Stimulated activated memory B cell treated with anti-CD40 and anti-IgM and Interleukin-4, amounts not matched to agents 10 μg/mL and 1 μg/mL and 100 μg/mL, for 72 hours (primary cell): ENCODE data around the gene YBX2.

Experiments
- ATAC-seq: fragments of 150-1000 bp; cut with Tn5 transposase; 2 replicates; pipeline ENCODE4 v1.10.0; 2021
- H3K27ac Mint-ChIP-seq: one replicate; pipeline ENCODE4 v1.8.0; 2022; ENCODE audit warnings: mild to moderate bottlenecking, mixed read lengths
- H3K27me3 Mint-ChIP-seq: one replicate; pipeline ENCODE4 v1.8.0; 2022; ENCODE audit warnings: mixed read lengths
- H3K36me3 Mint-ChIP-seq: one replicate; pipeline ENCODE4 v1.8.0; 2022; ENCODE audit warnings: mixed read lengths
- H3K4me1 Mint-ChIP-seq: one replicate; pipeline ENCODE4 v1.8.0; 2022; ENCODE audit warnings: mixed read lengths
- H3K4me3 Mint-ChIP-seq: one replicate; pipeline ENCODE4 v1.8.0; 2022; ENCODE audit warnings: mild to moderate bottlenecking, moderate library complexity, mixed read lengths
- H3K9me3 Mint-ChIP-seq: one replicate; pipeline ENCODE4 v1.8.0; 2022; ENCODE audit warnings: mixed read lengths

The YBX2 gene

GRCh38 chr17:7280519-7281073, 13.8 kb downstream of the YBX2 start:
- peak overlapping the region; percentile 0 for H3K27ac Mint-ChIP-seq
- peak; percentile 81 for ATAC-seq
- peaks cover 39% of the 10 kb centered on the region for H3K4me1 Mint-ChIP-seq
- peaks cover 35% of the 10 kb centered on the region for H3K27me3 Mint-ChIP-seq
- H3K9me3 Mint-ChIP-seq, result no peaks in the 10 kb centered on the region
- peak overlapping the region; percentile 86 for H3K4me3 Mint-ChIP-seq
- H3K36me3 Mint-ChIP-seq, result no peaks in the 10 kb centered on the region

GRCh38 chr17:7279448-7279847, 15.0 kb downstream of the YBX2 start:
- H3K4me1 Mint-ChIP-seq, result peaks cover 39% of the 10 kb centered on the region
- no peak overlapping the region for H3K27ac Mint-ChIP-seq
- no peak for ATAC-seq
- H3K36me3 Mint-ChIP-seq, result no peaks in the 10 kb centered on the region
- H3K27me3 Mint-ChIP-seq, result peaks cover 25% of the 10 kb centered on the region
- H3K9me3 Mint-ChIP-seq, result no peaks in the 10 kb centered on the region
- H3K4me3 Mint-ChIP-seq, result no peak overlapping the region

GRCh38 chr17:7266784-7267183, 27.7 kb downstream of the YBX2 start:
- H3K27me3 Mint-ChIP-seq, result peaks cover 47% of the 10 kb centered on the region
- no peaks in the 10 kb centered on the region for H3K9me3 Mint-ChIP-seq
- no peak overlapping the region for H3K27ac Mint-ChIP-seq
- no peaks in the 10 kb centered on the region for H3K36me3 Mint-ChIP-seq
- no peak overlapping the region for H3K4me3 Mint-ChIP-seq
- ATAC-seq, result no peak
- H3K4me1 Mint-ChIP-seq, result peaks cover 24% of the 10 kb centered on the region

- no peaks in the 10 kb centered on the region for H3K9me3 Mint-ChIP-seq
- no peak overlapping the region for H3K4me3 Mint-ChIP-seq
- peaks cover 26% of the 10 kb centered on the region for H3K4me1 Mint-ChIP-seq
- H3K27ac Mint-ChIP-seq, result no peak overlapping the region
- no peaks in the 10 kb centered on the region for H3K36me3 Mint-ChIP-seq
- peaks cover 37% of the 10 kb centered on the region for H3K27me3 Mint-ChIP-seq
- ATAC-seq, result no peak
Observed at GRCh38 chr17:7263801-7264078, 30.7 kb downstream of the YBX2 start.

- Mint-ChIP-seq H3K36me3 (no peaks in the 10 kb centered on the region), H3K27ac (peak overlapping the region; percentile 38), H3K4me3 (peak overlapping the region; percentile 55), H3K4me1 (peaks cover 26% of the 10 kb centered on the region), H3K9me3 (no peaks in the 10 kb centered on the region), H3K27me3 (peaks cover 37% of the 10 kb centered on the region)
- ATAC-seq, result no peak
Observed at GRCh38 chr17:7262935-7263800, 31.3 kb downstream of the YBX2 start.

GRCh38 chr17:7262192-7262934, 32.1 kb downstream of the YBX2 start, which contains the start of gene CLDN7:
Gene CLDN7, minus strand, starts transcription at chr17:7262478. Its CDS starts 435 bp downstream, at chr17:7262043.
- Mint-ChIP-seq H3K36me3 (peaks cover under 1% of the 10 kb centered on the region), H3K9me3 (no peaks in the 10 kb centered on the region), H3K4me3 (peak within 1 kb of the TSS; percentile 72), H3K27ac (peak within 1 kb of the TSS; percentile 63), H3K4me1 (peaks cover 26% of the 10 kb centered on the region), H3K27me3 (peaks cover 37% of the 10 kb centered on the region)
- ATAC-seq, result no peak

GRCh38 chr17:7261379-7262191, 32.9 kb downstream of the YBX2 start:
- Mint-ChIP-seq H3K36me3 (peaks cover 9% of the 10 kb centered on the region), H3K4me3 (peak overlapping the region; percentile 72), H3K27me3 (peaks cover 31% of the 10 kb centered on the region), H3K9me3 (no peaks in the 10 kb centered on the region), H3K4me1 (peaks cover 26% of the 10 kb centered on the region), H3K27ac (peak overlapping the region; percentile 63)
- peak; percentile 62 for ATAC-seq

GRCh38 chr17:7260651-7261378, 33.6 kb downstream of the YBX2 start:
- Mint-ChIP-seq H3K9me3 (no peaks in the 10 kb centered on the region), H3K27me3 (peaks cover 24% of the 10 kb centered on the region), H3K4me1 (peaks cover 26% of the 10 kb centered on the region), H3K27ac (peak overlapping the region; percentile 63), H3K4me3 (peak overlapping the region; percentile 72), H3K36me3 (peaks cover 16% of the 10 kb centered on the region)
- peak; percentile 68 for ATAC-seq

GRCh38 chr17:7260151-7260550, 34.3 kb downstream of the YBX2 start:
- peaks cover 22% of the 10 kb centered on the region for H3K27me3 Mint-ChIP-seq
- H3K4me3 Mint-ChIP-seq, result no peak overlapping the region
- no peak for ATAC-seq
- H3K27ac Mint-ChIP-seq, result no peak overlapping the region
- peaks cover 16% of the 10 kb centered on the region for H3K36me3 Mint-ChIP-seq
- no peaks in the 10 kb centered on the region for H3K9me3 Mint-ChIP-seq
- H3K4me1 Mint-ChIP-seq, result peaks cover 26% of the 10 kb centered on the region

GRCh38 chr17:7259555-7259889, 34.9 kb downstream of the YBX2 start:
- H3K4me3 Mint-ChIP-seq, result no peak overlapping the region
- no peaks in the 10 kb centered on the region for H3K9me3 Mint-ChIP-seq
- no peak for ATAC-seq
- peaks cover 22% of the 10 kb centered on the region for H3K27me3 Mint-ChIP-seq
- peaks cover 21% of the 10 kb centered on the region for H3K36me3 Mint-ChIP-seq
- H3K4me1 Mint-ChIP-seq, result peaks cover 31% of the 10 kb centered on the region
- no peak overlapping the region for H3K27ac Mint-ChIP-seq

GRCh38 chr17:7258731-7259554, 35.5 kb downstream of the YBX2 start:
- peaks cover 29% of the 10 kb centered on the region for H3K4me1 Mint-ChIP-seq
- H3K27ac Mint-ChIP-seq, result no peak overlapping the region
- H3K4me3 Mint-ChIP-seq, result no peak overlapping the region

GRCh38 chr17:7256766-7257456, 37.5 kb downstream of the YBX2 start:
- H3K4me1 Mint-ChIP-seq, result peaks cover 23% of the 10 kb centered on the region
- no peak overlapping the region for H3K27ac Mint-ChIP-seq
- H3K36me3 Mint-ChIP-seq, result peaks cover 33% of the 10 kb centered on the region
- no peaks in the 10 kb centered on the region for H3K27me3 Mint-ChIP-seq
- no peak overlapping the region for H3K4me3 Mint-ChIP-seq
- no peak for ATAC-seq
- no peaks in the 10 kb centered on the region for H3K9me3 Mint-ChIP-seq

More at GRCh38 chr17:7258731-7259554, 35.5 kb downstream of the YBX2 start:
- ATAC-seq, result no peak
- Mint-ChIP-seq H3K27me3 (peaks cover 17% of the 10 kb centered on the region), H3K9me3 (no peaks in the 10 kb centered on the region), H3K36me3 (peaks cover 22% of the 10 kb centered on the region)

GRCh38 chr17:7254511-7254910, 39.9 kb downstream of the YBX2 start:
- peaks cover 33% of the 10 kb centered on the region for H3K36me3 Mint-ChIP-seq
- H3K9me3 Mint-ChIP-seq, result no peaks in the 10 kb centered on the region
- H3K4me1 Mint-ChIP-seq, result peaks cover 35% of the 10 kb centered on the region
- peak overlapping the region; percentile 51 for H3K27ac Mint-ChIP-seq
- H3K4me3 Mint-ChIP-seq, result no peak overlapping the region
- H3K27me3 Mint-ChIP-seq, result no peaks in the 10 kb centered on the region
- ATAC-seq, result no peak
